HG03571 (cell line): ENCODE measurements around the gene CYP2W1.
A peak's percentile ranks its signal among the peaks of the same experiment; 100 is the strongest.

Experiments
- ATAC-seq: cut with Tn5 transposase; IDR thresholded peaks from one replicate; pipeline ENCODE4 v1.9.1; 2021; ENCODE audit not compliant: unreplicated experiment

The CYP2W1 gene

GRCh38 chr7:1012004-1012715 lies 29.2 kb downstream of the CYP2W1 start:
- ATAC-seq = no peak

GRCh38 chr7:1012716-1013095 lies 29.7 kb downstream of the CYP2W1 start:
- no peak for ATAC-seq

DNA sequence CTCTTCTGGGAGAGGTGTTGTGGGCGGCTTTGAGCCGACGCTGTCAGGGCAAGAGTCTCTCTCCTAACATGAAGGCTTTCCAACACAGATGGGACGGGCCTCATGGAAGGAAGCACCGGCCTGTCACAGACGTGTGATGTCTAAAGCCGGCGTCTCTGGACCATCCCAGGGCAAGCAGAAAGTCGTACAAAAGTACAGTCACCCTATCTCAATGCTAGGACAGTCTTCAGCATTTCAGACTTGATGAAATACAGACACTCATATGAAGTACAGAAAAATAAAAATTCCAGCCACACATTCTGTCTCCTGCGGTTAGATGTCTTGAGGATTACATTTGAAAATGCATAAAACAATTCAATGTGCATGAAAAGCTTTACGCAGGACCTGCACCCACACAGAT lies 30.6 kb downstream of the CYP2W1 start:
- no peak for ATAC-seq

- no peak for ATAC-seq
Observed at GRCh38 chr7:1014681-1015080, 31.7 kb downstream of the CYP2W1 start.

GRCh38 chr7:1015196-1016121 lies 32.5 kb downstream of the CYP2W1 start:
- ATAC-seq = no peak

DNA sequence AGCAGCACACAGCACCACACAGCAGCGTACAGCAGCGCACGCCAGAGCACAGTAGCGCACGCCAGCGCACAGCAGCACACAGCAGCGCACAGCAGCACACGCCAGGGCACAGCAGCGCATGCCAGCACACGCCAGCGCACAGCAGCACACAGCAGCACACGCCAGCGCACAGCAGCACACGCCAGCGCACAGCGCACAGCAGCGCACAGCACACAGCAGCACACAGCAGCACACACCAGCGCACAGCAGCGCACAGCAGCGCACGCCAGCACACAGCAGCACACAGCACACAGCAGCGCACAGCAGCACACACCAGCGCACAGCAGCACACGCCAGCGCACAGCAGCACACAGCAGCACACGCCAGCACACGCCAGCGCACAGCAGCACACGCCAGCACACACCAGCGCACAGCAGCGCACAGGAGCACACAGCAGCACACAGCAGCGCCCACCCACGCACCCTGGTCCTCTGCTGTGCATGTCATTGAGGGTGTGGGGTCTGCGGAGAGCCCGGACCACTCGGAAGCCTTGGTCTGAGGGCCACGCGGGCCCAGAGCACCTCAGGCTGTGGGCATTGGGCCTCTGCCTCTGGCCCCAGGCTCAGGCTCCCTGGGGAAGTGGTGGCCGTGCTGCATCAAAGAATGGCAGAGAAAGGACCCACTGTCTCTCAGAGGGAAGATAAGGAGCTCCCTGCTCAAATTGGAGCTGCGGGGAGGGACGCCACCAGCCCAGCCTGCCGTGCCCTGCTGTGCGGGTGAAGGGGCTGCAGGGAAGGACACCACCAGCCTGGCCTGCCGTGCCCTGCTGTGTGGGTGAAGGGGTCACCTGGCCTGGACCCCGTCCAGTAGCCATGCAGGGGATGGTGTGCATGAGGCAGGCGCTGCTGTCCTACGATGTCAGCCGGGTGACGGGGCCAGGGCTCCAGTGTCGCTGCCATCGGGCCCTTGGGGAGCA lies 33.9 kb downstream of the CYP2W1 start:
- no peak for ATAC-seq

DNA sequence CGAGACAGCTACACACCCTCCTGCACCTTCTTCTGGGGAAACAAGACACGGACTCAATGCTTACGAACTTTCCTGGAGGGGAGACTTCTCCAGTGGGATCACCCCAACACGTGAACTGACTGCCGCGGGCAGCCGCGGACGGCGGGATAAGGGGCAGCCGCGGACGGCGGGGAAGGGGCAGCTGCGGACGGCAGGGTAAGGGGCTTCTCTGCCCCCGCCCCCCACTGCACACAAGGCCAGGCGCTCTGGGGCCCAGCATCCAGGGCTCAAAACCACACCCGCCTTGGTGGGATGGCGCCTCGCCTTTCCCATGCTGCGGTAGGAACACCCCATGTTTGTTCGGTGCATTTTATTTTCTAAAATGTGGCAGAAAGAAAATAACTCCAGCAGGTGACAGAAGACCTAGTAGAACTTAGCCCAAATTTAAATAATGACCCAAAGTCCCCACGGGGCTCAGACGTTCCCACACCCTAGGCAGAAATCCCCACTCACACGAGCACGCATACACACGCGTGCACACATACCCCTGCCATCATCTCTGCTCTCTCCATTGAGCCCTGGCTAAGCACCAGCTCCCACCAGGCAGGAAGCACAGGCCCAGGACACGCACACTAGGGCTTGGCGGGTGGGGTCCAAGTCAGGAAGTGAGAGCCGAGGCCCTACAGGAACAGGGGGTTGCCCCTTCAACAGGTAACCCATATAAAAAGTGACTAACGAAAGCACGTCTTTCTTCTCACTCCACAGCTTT lies 34.8 kb downstream of the CYP2W1 start:
- no peak for ATAC-seq

DNA sequence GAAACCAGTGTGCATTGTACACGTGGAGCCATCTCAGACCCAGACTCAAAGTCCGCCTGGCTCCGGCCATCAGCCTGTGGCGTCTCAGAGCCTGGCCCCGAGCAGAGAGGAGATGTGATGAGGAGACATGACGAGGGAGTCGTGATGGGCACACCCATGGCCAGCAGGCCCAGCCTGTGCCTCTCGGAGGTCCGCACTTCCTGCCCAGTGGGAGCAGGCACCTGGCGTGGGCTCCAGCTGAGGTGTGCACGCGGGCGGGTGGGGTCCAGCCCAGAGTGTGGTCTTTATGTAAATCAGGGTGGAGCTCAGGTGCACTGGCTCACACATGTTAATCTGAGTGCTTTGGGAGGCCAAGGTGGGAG lies 35.3 kb downstream of the CYP2W1 start:
- ATAC-seq = no peak

DNA sequence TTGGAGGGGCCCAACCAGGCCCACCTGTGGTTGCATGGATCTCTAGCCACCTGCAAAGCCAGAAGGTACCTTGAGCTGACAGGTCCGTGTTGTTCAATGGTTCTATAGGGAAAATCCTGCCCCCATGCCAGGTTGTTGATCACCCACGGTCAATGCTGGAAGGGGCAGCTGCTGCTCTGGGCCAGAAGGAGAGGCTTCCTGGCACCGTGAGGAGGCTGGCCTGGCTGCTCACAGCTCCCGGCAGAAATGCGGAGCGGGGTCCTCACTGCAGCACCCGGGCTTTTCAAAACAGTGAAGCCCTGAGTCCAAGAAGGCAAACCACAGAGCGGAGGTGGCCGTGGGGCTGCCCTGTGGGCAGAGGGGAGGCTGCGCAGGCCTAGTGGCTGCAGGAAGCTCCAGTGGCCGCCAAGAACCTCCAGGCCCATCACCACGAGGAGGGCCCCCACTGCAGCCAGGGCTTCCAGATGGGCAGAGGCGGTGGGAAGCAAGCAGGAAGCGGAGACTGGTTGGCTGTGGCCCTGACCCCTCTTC lies 36.3 kb downstream of the CYP2W1 start:
- no peak for ATAC-seq

- ATAC-seq = no peak
Observed at GRCh38 chr7:1019789-1020610, 37.0 kb downstream of the CYP2W1 start.

- ATAC-seq = no peak
Observed at GRCh38 chr7:1020849-1021251, 37.9 kb downstream of the CYP2W1 start.

GRCh38 chr7:1021366-1021765 lies 38.4 kb downstream of the CYP2W1 start:
- ATAC-seq = no peak

- ATAC-seq = no peak
Observed at GRCh38 chr7:1021931-1022330, 39.0 kb downstream of the CYP2W1 start.

DNA sequence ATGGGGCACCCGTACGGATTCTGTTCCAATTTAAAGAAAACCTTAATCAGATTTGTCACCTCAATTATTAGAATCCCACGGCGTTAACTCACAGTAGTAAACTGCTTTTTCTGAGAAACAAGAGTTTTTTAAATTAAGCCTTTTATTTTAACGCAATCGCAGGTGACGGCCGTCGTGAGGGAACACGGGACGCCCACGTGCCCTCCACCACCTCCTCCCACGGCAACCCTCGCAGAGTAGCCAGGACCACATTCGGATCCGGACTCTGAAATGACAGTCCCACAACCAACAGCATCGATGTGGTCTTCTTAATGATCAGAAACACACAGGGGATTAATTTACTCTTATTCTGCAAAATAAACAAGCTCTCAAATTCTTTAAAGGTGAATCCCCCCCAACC lies 39.4 kb downstream of the CYP2W1 start:
- no peak for ATAC-seq

DNA sequence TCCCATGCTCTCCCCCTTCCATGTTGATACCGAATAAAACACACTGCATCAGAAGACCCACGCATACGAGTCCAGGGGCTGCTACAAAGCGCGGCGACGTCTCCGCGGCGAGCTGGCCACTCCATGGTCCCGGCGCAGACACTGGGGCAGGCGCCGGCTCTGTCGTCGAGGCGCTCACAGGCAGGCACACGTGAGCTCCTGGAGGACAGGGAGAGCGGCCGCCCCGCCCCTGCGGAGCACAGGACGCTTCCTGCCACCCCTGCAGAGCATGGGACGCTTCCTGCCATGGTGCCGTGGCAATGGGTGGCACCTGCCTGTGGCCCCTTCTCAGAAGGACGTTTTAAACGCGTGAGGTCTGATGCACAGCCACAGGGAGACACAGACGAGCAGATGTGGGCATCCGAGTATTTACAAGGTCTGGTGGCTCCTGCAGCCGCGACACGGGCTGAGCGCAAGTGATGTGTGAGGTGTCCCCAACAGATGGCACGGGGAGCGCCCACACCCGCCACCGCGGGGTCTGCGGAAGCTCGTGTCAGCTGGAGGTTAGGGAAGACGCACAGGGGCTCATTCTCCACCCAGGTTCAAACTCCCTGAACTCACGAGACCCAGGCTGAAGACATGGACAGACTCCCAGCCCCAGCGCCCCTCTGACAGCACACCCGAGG lies 40.0 kb downstream of the CYP2W1 start:
- no peak for ATAC-seq

GRCh38 chr7:1024331-1024841 lies 41.4 kb downstream of the CYP2W1 start:
- peak; percentile 56 for ATAC-seq

GRCh38 chr7:1024876-1025742 lies 42.1 kb downstream of the CYP2W1 start:
- ATAC-seq = no peak
